H1 (cell line): ENCODE measurements around the gene ITPR1. TPM values are rescaled to one million over a fixed set of nuclear protein-coding genes. Genes with fewer than 3 reads are reported as not detected.

Source experiments
- CTCF ChIA-PET: fragments of 300-600 bp; sonication (Branson Sonifier 250); formaldehyde crosslinking; loops from one replicate; lab custom pipeline; 2021; ENCODE audit not compliant: partially characterized antibody; lab: Charles Lee
- POLR2A ChIA-PET: fragments of 300-600 bp; sonication (Branson Sonifier 250); formaldehyde crosslinking; loops from one replicate; lab custom pipeline; 2021; ENCODE audit warnings: inconsistent platforms; ENCODE audit not compliant: partially characterized antibody; lab: Charles Lee
- DNase-seq, 2 experiments: peaks; one replicate each; pipeline versions ENCODE4 v3.0.0 to v3.0.0-alpha.2; 2010 to 2022; ENCODE audit warnings: low spot score in 2 of 2, low read depth in 1 of 2, mixed read lengths in 1 of 2
- FAIRE-seq: peaks from 2 replicates; lab custom pipeline; 2011; peaks lifted over from hg19 to GRCh38; lab: Jason Lieb, UNC
- H2AFZ ChIP-seq: 2 replicates; pipeline ENCODE4 v1.8.1; 2012; ENCODE audit warnings: low read length, inconsistent platforms
- H2AK5ac ChIP-seq: 2 replicates; pipeline ENCODE4 v1.6.1; 2013; ENCODE audit warnings: low read depth, low read length
- H2BK120ac ChIP-seq: replicated peaks from 2 replicates; pipeline ENCODE3; 2013; ENCODE audit warnings: low read depth, low read length, inconsistent platforms
- H2BK12ac ChIP-seq: 2 replicates; pipeline ENCODE4 v1.6.1; 2013; ENCODE audit warnings: low read depth, low read length
- H2BK15ac ChIP-seq: 2 replicates; pipeline ENCODE4 v1.6.1; 2013; ENCODE audit warnings: low read length
- H2BK20ac ChIP-seq: 2 replicates; pipeline ENCODE4 v1.6.1; 2013; ENCODE audit warnings: low read length
- H2BK5ac ChIP-seq: 2 replicates; pipeline ENCODE4 v1.6.1; 2013; ENCODE audit warnings: low read depth, low read length
- H3K14ac ChIP-seq: 2 replicates; pipeline ENCODE4 v1.6.1; 2013; ENCODE audit warnings: inconsistent platforms; ENCODE audit not compliant: insufficient read length
- H3K18ac ChIP-seq: 2 replicates; pipeline ENCODE4 v1.6.1; 2013; ENCODE audit warnings: low read length; ENCODE audit errors: extremely low read depth
- H3K23ac ChIP-seq: 2 replicates; pipeline ENCODE4 v1.6.1; 2013; ENCODE audit warnings: inconsistent platforms; ENCODE audit not compliant: insufficient read length
- H3K23me2 ChIP-seq: 2 replicates; pipeline ENCODE4 v1.6.1; 2013; ENCODE audit warnings: low read depth, low read length
- H3K27ac ChIP-seq: 2 replicates; pipeline ENCODE4 v1.6.1; 2011; ENCODE audit warnings: low read depth, low read length, inconsistent platforms
- H3K27me3 ChIP-seq, 4 experiments: replicated peaks in 1 of 4; 1 replicate in 1 of 4; 2 replicates in 3 of 4; pipeline versions ENCODE4 v1.6.1 to v1.8.1; 2011 to 2013; ENCODE audit warnings: low read length in 3 of 4, mild to moderate bottlenecking in 3 of 4, inconsistent platforms in 2 of 4, mixed read lengths in 2 of 4, moderate library complexity in 1 of 4; ENCODE audit not compliant: control insufficient read depth in 3 of 4, insufficient read depth in 3 of 4; ENCODE audit errors: extremely low read depth in 1 of 4
- H3K36me3 ChIP-seq, 4 experiments: 2 replicates each; pipeline versions ENCODE4 v1.6.1 to v1.8.1; 2011 to 2013; ENCODE audit warnings: mild to moderate bottlenecking in 4 of 4, low read length in 3 of 4, moderate library complexity in 2 of 4, control low read depth in 1 of 4, inconsistent platforms in 1 of 4; ENCODE audit not compliant: insufficient read depth in 4 of 4, control insufficient read depth in 2 of 4
- H3K4ac ChIP-seq: replicated peaks from 2 replicates; pipeline ENCODE3; 2013; ENCODE audit warnings: low read length, low read depth, mixed read lengths, inconsistent platforms; ENCODE audit not compliant: insufficient read length
- H3K4me1 ChIP-seq, 4 experiments: replicated peaks in 1 of 4; 1 replicate in 1 of 4; 2 replicates in 3 of 4; pipeline versions ENCODE4 v1.6.1 to v1.8.1; 2011 to 2013; ENCODE audit warnings: low read length in 3 of 4, inconsistent platforms in 2 of 4, mixed read lengths in 1 of 4; ENCODE audit not compliant: insufficient read depth in 4 of 4, control insufficient read depth in 3 of 4
- H3K4me2 ChIP-seq, 2 experiments: 2 replicates each; pipeline versions ENCODE4 v1.6.1 to v1.8.1; 2011 to 2013; ENCODE audit warnings: low read depth in 2 of 2, low read length in 2 of 2, control low read depth in 1 of 2, inconsistent platforms in 1 of 2, mild to moderate bottlenecking in 1 of 2; ENCODE audit not compliant: insufficient read depth in 1 of 2
- H3K4me3 ChIP-seq, 4 experiments: fragments of 200-600, 300-600 bp in 1 of 4; sonication (generic), shearing (Covaris generic), sonication (Bioruptor Twin) in 1 of 4; 2 replicates each; pipeline versions ENCODE4 v1.5.1 to v1.8.1; 2011 to 2016; ENCODE audit warnings: low read length in 4 of 4, low read depth in 3 of 4, control low read depth in 2 of 4, inconsistent platforms in 2 of 4, mild to moderate bottlenecking in 2 of 4, mixed read lengths in 1 of 4, moderate library complexity in 1 of 4; ENCODE audit not compliant: insufficient read depth in 2 of 4; ENCODE audit errors: extremely low read depth in 1 of 4
- H3K56ac ChIP-seq: replicated peaks from 2 replicates; pipeline ENCODE3; 2013; ENCODE audit warnings: low read depth, mild to moderate bottlenecking, mixed read lengths, low read length, inconsistent platforms; ENCODE audit not compliant: insufficient read length
- H3K79me1 ChIP-seq: 2 replicates; pipeline ENCODE4 v1.6.1; 2013; ENCODE audit warnings: low read depth, low read length, control low read depth
- H3K79me2 ChIP-seq, 2 experiments: 2 replicates each; pipeline versions ENCODE4 v1.6.1 to v1.8.1; 2012 to 2013; ENCODE audit warnings: low read length in 2 of 2, mild to moderate bottlenecking in 2 of 2, inconsistent platforms in 1 of 2; ENCODE audit not compliant: insufficient read depth in 2 of 2, control insufficient read depth in 1 of 2
- H3K9ac ChIP-seq, 4 experiments: replicated peaks in 1 of 4; 1 replicate in 1 of 4; 2 replicates in 3 of 4; pipeline versions ENCODE4 v1.6.1 to v1.8.1; 2011 to 2013; ENCODE audit warnings: low read depth in 3 of 4, low read length in 3 of 4, control low read depth in 2 of 4, mild to moderate bottlenecking in 2 of 4, moderate library complexity in 2 of 4, inconsistent platforms in 1 of 4; ENCODE audit errors: extremely low read depth in 1 of 4
- H3K9me3 ChIP-seq, 2 experiments: 2 replicates each; pipeline versions ENCODE4 v1.6.1 to v1.8.1; 2012 to 2013; ENCODE audit warnings: mild to moderate bottlenecking in 2 of 2, moderate library complexity in 2 of 2, control low read depth in 1 of 2, inconsistent platforms in 1 of 2, low read depth in 1 of 2, low read length in 1 of 2, mixed read lengths in 1 of 2; ENCODE audit not compliant: insufficient read depth in 2 of 2
- H4K20me1 ChIP-seq, 2 experiments: replicated peaks in 1 of 2; 2 replicates each; pipeline versions ENCODE3 to v1.8.1; 2011 to 2013; ENCODE audit warnings: inconsistent platforms in 2 of 2, low read length in 2 of 2, mild to moderate bottlenecking in 1 of 2; ENCODE audit not compliant: insufficient read depth in 2 of 2, control insufficient read depth in 1 of 2
- H4K5ac ChIP-seq: 2 replicates; pipeline ENCODE4 v1.6.1; 2013; ENCODE audit warnings: low read length, low read depth, mixed read lengths, inconsistent platforms; ENCODE audit not compliant: insufficient read length
- H4K8ac ChIP-seq: 2 replicates; pipeline ENCODE4 v1.8.0; 2013; ENCODE audit warnings: mild to moderate bottlenecking, moderate library complexity, low read length, inconsistent platforms; ENCODE audit not compliant: insufficient read depth; ENCODE audit errors: extremely low read depth
- H4K91ac ChIP-seq: replicated peaks from 2 replicates; pipeline ENCODE3; 2013; ENCODE audit warnings: low read length, mixed read lengths, inconsistent platforms; ENCODE audit not compliant: insufficient read length
- WGBS, 2 experiments: shearing (Covaris generic) in 1 of 2; methylation state at CpG; one replicate each; pipeline versions ENCODE4 v1.1.6 to v1.1.7; 2013 to 2015; ENCODE audit warnings: low lambda C conversion rate in 2 of 2, mixed read lengths in 2 of 2, inconsistent platforms in 1 of 2, low coverage in 1 of 2, missing lambda C conversion rate in 1 of 2; ENCODE audit not compliant: insufficient replicate concordance in 2 of 2, insufficient coverage in 1 of 2, insufficient read length in 1 of 2; ENCODE audit errors: extremely low coverage in 1 of 2, missing lambda C conversion rate in 1 of 2; 5-methylcytosine and 5-hydroxymethylcytosine counted together
- polyA plus RNA-seq, 7 experiments: library from polyadenylated mRNA; depleted of rRNA in 3 of 7; stranded (reverse) in 5 of 7; unstranded in 2 of 7; fragments of >200 nt in 5 of 7; fragments of 200-250 nt in 2 of 7; gene quantifications; 1 replicate in 5 of 7; 2 replicates in 1 of 7; 4 replicates in 1 of 7; pipeline versions ENCODE4 v1.2.1 to v1.2.3, GENCODE V29; 2011 to 2013; ENCODE audit warnings: missing spikeins in 2 of 7, mixed read lengths in 2 of 7
- total RNA-seq: library from RNA; stranded (reverse); fragmentation: NEBNext Ultra II Directional; extraction: Animal tissue kit (Norgen Biotek cat#: 25700); gene quantifications from 2 replicates; pipeline ENCODE4 v1.2.1, GENCODE V29; 2021

ITPR1 gene
- total and polyA plus RNA-seq, 2 of the 8 experiments (the other 6 are each of a cell fraction or from before 2014, with no cell fraction given): 2.5 to 16.3 TPM

DNA sequence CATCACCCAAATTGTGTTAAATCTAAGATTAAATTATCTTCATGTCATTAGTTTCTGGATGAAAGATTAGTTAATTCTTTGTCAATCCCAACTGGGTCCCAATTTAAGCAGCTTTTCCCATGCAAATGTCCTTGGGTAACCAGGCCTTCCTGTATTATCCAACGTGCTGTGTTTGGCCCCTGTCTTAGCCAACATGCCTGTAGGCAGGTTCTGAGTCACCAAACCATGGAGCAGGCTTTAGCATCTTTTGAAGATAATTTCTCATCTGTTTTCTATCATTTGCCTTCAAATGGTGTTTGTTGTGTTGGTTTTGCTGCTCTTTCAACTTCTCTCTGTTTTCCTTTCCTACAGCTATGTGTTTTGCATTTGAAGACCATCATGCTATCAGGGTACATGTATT, 216.2 kb downstream of the ITPR1 start:
- CTCF ChIA-PET: interaction anchor here (0.7 to 4.7 kb wide), 10 partner anchors 9 to 312 kb away, joined by 3 to 54 read pairs (median 4); partner anchors contain the start of gene BHLHE40
- H2BK15ac ChIP-seq: no peak overlapping the region
- H2BK5ac ChIP-seq: no peak overlapping the region
- H3K18ac ChIP-seq: no peak overlapping the region
- no peak overlapping the region for H3K4me2 ChIP-seq
- peaks cover 0 to 13% (median 8%) of the 10 kb centered on the region in 4 experiments; a peak in 5 of 7 replicates for H3K4me1 ChIP-seq
- H2AK5ac ChIP-seq: no peak overlapping the region
- no peak overlapping the region for H4K8ac ChIP-seq
- H3K36me3 ChIP-seq: no peaks in the 10 kb centered on the region
- H4K91ac ChIP-seq: no peak overlapping the region
- POLR2A ChIA-PET: no interaction called here
- DNase-seq (no peak), FAIRE-seq (no peak)
- H3K23me2 ChIP-seq: no peaks in the 10 kb centered on the region
- H3K27ac ChIP-seq: no peak overlapping the region
- H3K23ac ChIP-seq: no peak overlapping the region
- 59% methylated on average over 1 of the region's 1 CpG; no CpG with 5 or more reads in 1 of the 2 experiments for WGBS, 2 experiments
- no peak overlapping the region for H3K56ac ChIP-seq
- no peak overlapping the region for H3K4me3 ChIP-seq
- no peak overlapping the region for H4K5ac ChIP-seq
- no peaks in the 10 kb centered on the region for H3K27me3 ChIP-seq
- no peaks in the 10 kb centered on the region for H3K9me3 ChIP-seq
- no peak overlapping the region for H2BK12ac ChIP-seq
- H3K14ac ChIP-seq: no peak overlapping the region
- no peak overlapping the region for H2AFZ ChIP-seq
- H3K4ac ChIP-seq: no peak overlapping the region
- H2BK20ac ChIP-seq: no peak overlapping the region
- H3K79me1 ChIP-seq: no peaks in the 10 kb centered on the region
- no peaks in the 10 kb centered on the region for H3K79me2 ChIP-seq
- H4K20me1 ChIP-seq: no peaks in the 10 kb centered on the region
- H2BK120ac ChIP-seq: no peak overlapping the region
- H3K9ac ChIP-seq: no peak overlapping the region
